GM12878 (cell line): ENCODE data around the gene ADAP1. TPM values are rescaled to one million over a fixed set of nuclear protein-coding genes. Genes with fewer than 3 reads are reported as not detected.
A peak's percentile ranks its signal among the peaks of the same experiment; 100 is the strongest.

ENCODE experiments used
- ATF7 ChIP-seq: fragments of 450-650 bp; IDR thresholded peaks from 2 replicates; pipeline ENCODE4 v1.6.1; 2016; ENCODE audit warnings: low read depth, mild to moderate bottlenecking
- CHD1 ChIP-seq: IDR thresholded peaks from 2 replicates; pipeline ENCODE4 v1.6.1; 2012; ENCODE audit warnings: low read depth, low read length, improper control_type of control experiment
- CHD4 ChIP-seq: fragments of 200-600 bp; sonication (generic); IDR thresholded peaks from 2 replicates; pipeline ENCODE4 v1.6.1; 2016; ENCODE audit warnings: mild to moderate bottlenecking
- E2F8 ChIP-seq: fragments of 450-650 bp; IDR thresholded peaks from 2 replicates; pipeline ENCODE4 v1.6.1; 2018; ENCODE audit warnings: mild to moderate bottlenecking, low read depth, moderate library complexity; ENCODE audit not compliant: partially characterized antibody
- FOS ChIP-seq: IDR thresholded peaks from 3 replicates; pipeline ENCODE4 v1.6.1; 2011; ENCODE audit warnings: borderline replicate concordance; ENCODE audit not compliant: insufficient read length; ENCODE audit errors: extremely low read depth
- FOXK2 ChIP-seq: fragments of 450-650 bp; IDR thresholded peaks from 2 replicates; pipeline ENCODE4 v1.6.1; 2017; ENCODE audit warnings: mild to moderate bottlenecking, moderate library complexity
- FOXM1 ChIP-seq: IDR thresholded peaks from 2 replicates; pipeline ENCODE4 v1.6.1; 2012; ENCODE audit warnings: low read depth, mild to moderate bottlenecking, inconsistent platforms, low read length, moderate library complexity
- HDGF ChIP-seq: fragments of 450-650 bp; IDR thresholded peaks from 2 replicates; pipeline ENCODE4 v1.6.1; 2016; ENCODE audit warnings: antibody characterized with exemption
- JUND ChIP-seq: IDR thresholded peaks from 2 replicates; pipeline ENCODE4 v1.6.1; 2012; ENCODE audit warnings: low read depth, mild to moderate bottlenecking, low read length, improper control_type of control experiment, moderate library complexity
- KAT2A ChIP-seq: conservative IDR thresholded peaks from 2 replicates; pipeline ENCODE4 v1.6.1; 2011; ENCODE audit warnings: low read depth, low read length; ENCODE audit not compliant: control insufficient read depth
- KLF5 ChIP-seq: fragments of 450-650 bp; IDR thresholded peaks from 2 replicates; pipeline ENCODE4 v1.6.1; 2014; ENCODE audit warnings: mild to moderate bottlenecking; ENCODE audit not compliant: partially characterized antibody
- LARP7 ChIP-seq: fragments of 450-650 bp; IDR thresholded peaks from 2 replicates; pipeline ENCODE4 v1.6.1; 2017; ENCODE audit warnings: mild to moderate bottlenecking
- MYB ChIP-seq: fragments of 150-350 bp; IDR thresholded peaks from 2 replicates; pipeline ENCODE4 v1.6.1; 2014; ENCODE audit warnings: mild to moderate bottlenecking, low read depth, low read length, borderline replicate concordance
- NFYA ChIP-seq: IDR thresholded peaks from 2 replicates; pipeline ENCODE4 v1.6.1; 2011; ENCODE audit warnings: low read depth, mild to moderate bottlenecking, low read length, improper control_type of control experiment, borderline replicate concordance
- NFYB ChIP-seq: IDR thresholded peaks from 2 replicates; pipeline ENCODE4 v1.6.1; 2011; ENCODE audit warnings: low read depth, mild to moderate bottlenecking, low read length, improper control_type of control experiment, moderate library complexity; ENCODE audit not compliant: insufficient read depth
- NR2C1 ChIP-seq: fragments of 450-650 bp; IDR thresholded peaks from 2 replicates; pipeline ENCODE4 v1.6.1; 2017; ENCODE audit warnings: antibody characterized with exemption, mild to moderate bottlenecking, moderate library complexity
- NR2F1 ChIP-seq: fragments of 450-650 bp; conservative IDR thresholded peaks from 2 replicates; pipeline ENCODE4 v1.6.1; 2017; ENCODE audit warnings: mild to moderate bottlenecking
- POU2F2 ChIP-seq: IDR thresholded peaks from 3 replicates; pipeline ENCODE4 v1.6.1; 2011; ENCODE audit warnings: low read depth, mild to moderate bottlenecking, low read length, borderline replicate concordance
- RB1 ChIP-seq: fragments of 450-650 bp; formaldehyde crosslinking; IDR thresholded peaks from 2 replicates; pipeline ENCODE4 v1.6.1; 2017; ENCODE audit warnings: mild to moderate bottlenecking, borderline replicate concordance
- RELB ChIP-seq: fragments of 450-650 bp; IDR thresholded peaks from 2 replicates; pipeline ENCODE4 v1.6.1; 2017; ENCODE audit warnings: low read depth, mild to moderate bottlenecking, moderate library complexity
- RUNX3 ChIP-seq: IDR thresholded peaks from 2 replicates; pipeline ENCODE4 v1.6.1; 2012; ENCODE audit warnings: low read length, inconsistent platforms
- SIX5 ChIP-seq: IDR thresholded peaks from 2 replicates; pipeline ENCODE4 v1.6.1; 2011; ENCODE audit warnings: mild to moderate bottlenecking, low read depth, low read length, moderate library complexity; ENCODE audit not compliant: severe bottlenecking
- SMARCA5 ChIP-seq: fragments of 450-650 bp; IDR thresholded peaks from 2 replicates; pipeline ENCODE4 v1.6.1; 2017; ENCODE audit warnings: mild to moderate bottlenecking
- SRF ChIP-seq, 2 experiments: IDR thresholded peaks; 2 replicates each; pipeline ENCODE4 v1.6.1; 2011; ENCODE audit warnings: low read depth in 2 of 2, low read length in 2 of 2, mild to moderate bottlenecking in 1 of 2, moderate library complexity in 1 of 2
- TCF12 ChIP-seq: IDR thresholded peaks from 2 replicates; pipeline ENCODE4 v1.6.1; 2011; ENCODE audit warnings: low read depth, mild to moderate bottlenecking, low read length
- USF2 ChIP-seq: IDR thresholded peaks from 2 replicates; pipeline ENCODE4 v1.6.1; 2011; ENCODE audit warnings: low read depth, low read length, improper control_type of control experiment, borderline replicate concordance
- ZNF24 ChIP-seq: fragments of 450-650 bp; IDR thresholded peaks from 2 replicates; pipeline ENCODE4 v1.6.1; 2017; ENCODE audit warnings: antibody characterized with exemption, mild to moderate bottlenecking
- ZSCAN29 ChIP-seq: fragments of 450-650 bp; IDR thresholded peaks from 2 replicates; pipeline ENCODE4 v1.6.1; 2017; ENCODE audit warnings: mild to moderate bottlenecking, moderate library complexity
- polyA plus RNA-seq, 11 experiments: library from polyadenylated mRNA; depleted of rRNA in 4 of 11; unstranded in 6 of 11; stranded (reverse) in 5 of 11; fragments of >200 nt; fragmentation: Nextera tagmentation in 4 of 11; fragmentation: Illumina TruSeq in 1 of 11; extraction: Ambion mirVana in 4 of 11; extraction: Trizol in 1 of 11; gene quantifications; 1 replicate in 1 of 11; 2 replicates in 10 of 11; pipeline versions ENCODE4 v1.2.1 to v1.2.3, GENCODE V29; 2011 to 2016; ENCODE audit warnings: inconsistent platforms in 2 of 11, missing spikeins in 2 of 11, low read depth in 1 of 11
- total RNA-seq, 4 experiments: library from RNA; depleted of rRNA in 3 of 4; stranded (reverse); fragments of >200 nt in 3 of 4; fragmentation: Illumina TruSeq in 1 of 4; extraction: Trizol in 1 of 4; gene quantifications; 2 replicates each; pipeline versions ENCODE4 v1.2.1 to v1.2.3, GENCODE V29; 2013 to 2021

ADAP1 gene
- total and polyA plus RNA-seq, 10 of the 15 experiments (the other 5 are each of a cell fraction or from before 2014, with no cell fraction given) = 0.22 to 44.2 (median 22.0) TPM; not detected in 1

GRCh38 chr7:954330-955238, at the start of gene ADAP1 (continued):
- TF ChIP-seq ZSCAN29 (peak; percentile 50; the same call in 1 of the 2 replicates), RELB (no peak), E2F8 (no peak), HDGF (no peak), KLF5 (no peak), CHD4 (no peak), FOS (no peak), JUND (no peak), FOXK2 (no peak), KAT2A (no peak), MYB (no peak), SMARCA5 (peak; percentile 96), RUNX3 (no peak), RB1 (peak; percentile 64; the same call in 1 of the 2 replicates), POU2F2 (no peak), TCF12 (no peak), FOXM1 (no peak), LARP7 (peak; percentile 56), NR2F1 (no peak), CHD1 (no peak), NFYB (no peak), USF2 (no peak), NR2C1 (no peak), NFYA (no peak), SIX5 (no peak), ATF7 (no peak), ZNF24 (no peak), SRF (IDR thresholded peaks at IDR 0.05; ENCODE audit: low read depth in 2 of 2, low read length in 2 of 2) (no peak)
